Measurements from ENCODE around the gene ADCY2.

ADCY2 gene

DNA sequence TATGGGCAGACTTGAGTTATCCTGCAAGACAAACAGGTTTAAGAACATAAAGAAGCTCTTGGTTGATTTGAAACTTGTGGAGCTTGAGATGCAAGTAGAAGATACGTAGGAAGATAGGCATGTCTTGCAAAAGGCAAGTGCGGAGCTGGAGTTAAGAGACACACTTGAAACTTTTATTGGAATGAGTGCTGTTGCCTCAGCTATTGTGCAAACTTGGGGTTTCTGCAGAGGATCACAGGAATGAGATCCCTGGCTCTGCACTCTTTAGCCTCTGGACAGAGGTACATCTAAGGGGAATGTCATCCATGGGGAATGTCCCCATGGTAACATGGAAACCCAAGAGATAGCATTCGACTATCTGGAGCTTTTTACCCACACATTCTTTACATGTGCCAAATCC lies 121.1 kb downstream of the ADCY2 start:
- H3K4me3 ChIP-seq (ENCODE audit: low read depth, low read length) = no peak overlapping the region
- no peak for TF ChIP-seq CTCF (IDR thresholded peaks at IDR 0.05; ENCODE audit: borderline replicate concordance, insufficient read depth, low read depth, low read length)

GRCh38 chr5:7518947-7519560 lies 123.1 kb downstream of the ADCY2 start:
- TF ChIP-seq CTCF (IDR thresholded peaks at IDR 0.05; ENCODE audit: borderline replicate concordance, insufficient read depth, low read depth, low read length) = 0 out of 2 replicates have a peak, but pooled peaks have one; percentile 20

DNA sequence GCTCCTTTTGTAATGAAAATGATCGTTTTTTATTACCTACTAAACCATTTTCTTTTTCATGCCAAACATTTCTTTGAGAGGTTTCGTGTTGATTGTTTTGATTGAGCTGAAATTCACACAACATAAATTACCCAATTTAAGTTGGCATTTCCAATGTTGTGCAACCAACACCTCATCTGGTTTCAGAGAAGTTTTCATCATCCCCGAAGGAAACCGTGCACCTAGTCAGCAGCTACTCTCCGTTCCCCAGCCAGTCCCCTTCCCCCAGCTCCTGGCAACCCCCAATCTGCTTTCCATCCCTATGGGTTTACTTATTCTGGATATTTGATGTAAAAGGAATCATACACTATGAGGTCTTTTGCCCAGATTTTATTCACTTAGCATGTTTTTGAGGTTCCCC lies 123.6 kb downstream of the ADCY2 start:
- no peak overlapping the region for H3K4me3 ChIP-seq (ENCODE audit: low read depth, low read length)
- no peak for TF ChIP-seq CTCF (IDR thresholded peaks at IDR 0.05; ENCODE audit: borderline replicate concordance, insufficient read depth, low read depth, low read length)

More at GRCh38 chr5:7518947-7519560, 123.1 kb downstream of the ADCY2 start:
- no peak overlapping the region for H3K4me3 ChIP-seq (ENCODE audit: low read depth, low read length)

DNA sequence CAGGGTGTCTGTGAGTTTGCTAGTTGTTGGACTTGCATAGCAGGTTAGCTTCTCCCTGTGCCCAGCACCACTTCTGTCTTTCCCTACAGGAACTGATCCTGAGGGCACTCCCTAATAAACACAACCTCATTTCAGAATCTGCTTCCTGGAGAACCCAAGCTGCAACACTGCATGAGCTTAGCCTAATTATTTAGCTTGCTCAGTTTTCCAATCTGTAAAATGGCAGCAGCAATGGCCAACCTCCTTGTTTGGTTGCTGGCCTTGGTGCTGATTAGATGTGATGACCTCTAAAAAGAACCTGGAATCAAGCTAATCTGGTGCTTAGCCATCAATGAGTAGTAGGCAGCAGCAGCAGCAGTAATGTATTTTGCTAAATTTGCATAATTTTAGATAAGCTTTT lies 133.9 kb downstream of the ADCY2 start:
- no peak for TF ChIP-seq CTCF (IDR thresholded peaks at IDR 0.05; ENCODE audit: borderline replicate concordance, insufficient read depth, low read depth, low read length)
- H3K4me3 ChIP-seq (ENCODE audit: low read depth, low read length) = no peak overlapping the region

- no peak for TF ChIP-seq CTCF (IDR thresholded peaks at IDR 0.05; ENCODE audit: borderline replicate concordance, insufficient read depth, low read depth, low read length)
- H3K4me3 ChIP-seq (ENCODE audit: low read depth, low read length) = no peak overlapping the region
Observed at GRCh38 chr5:7533941-7534340, 138.0 kb downstream of the ADCY2 start.

DNA sequence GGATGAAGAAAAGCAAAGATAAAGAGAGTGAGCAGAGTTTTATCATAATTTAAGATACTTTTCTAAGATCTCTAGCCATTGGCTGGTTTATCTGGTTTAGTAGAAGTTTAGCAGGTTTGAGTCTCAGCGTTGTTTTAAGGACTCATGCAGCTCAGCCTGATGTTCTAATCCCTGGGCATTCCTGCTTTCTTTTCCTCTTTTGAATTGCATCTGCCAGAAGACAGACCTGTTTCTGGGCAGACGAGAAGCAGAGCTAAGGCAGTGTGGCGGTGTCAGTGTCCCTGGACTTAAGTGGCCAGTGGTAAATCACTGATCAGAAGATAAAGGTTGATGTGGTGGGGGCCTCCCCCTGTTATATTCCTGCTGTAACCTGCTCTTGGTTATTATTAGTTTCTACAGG lies 138.6 kb downstream of the ADCY2 start:
- no peak for TF ChIP-seq CTCF (IDR thresholded peaks at IDR 0.05; ENCODE audit: borderline replicate concordance, insufficient read depth, low read depth, low read length)
- H3K4me3 ChIP-seq (ENCODE audit: low read depth, low read length) = no peak overlapping the region

DNA sequence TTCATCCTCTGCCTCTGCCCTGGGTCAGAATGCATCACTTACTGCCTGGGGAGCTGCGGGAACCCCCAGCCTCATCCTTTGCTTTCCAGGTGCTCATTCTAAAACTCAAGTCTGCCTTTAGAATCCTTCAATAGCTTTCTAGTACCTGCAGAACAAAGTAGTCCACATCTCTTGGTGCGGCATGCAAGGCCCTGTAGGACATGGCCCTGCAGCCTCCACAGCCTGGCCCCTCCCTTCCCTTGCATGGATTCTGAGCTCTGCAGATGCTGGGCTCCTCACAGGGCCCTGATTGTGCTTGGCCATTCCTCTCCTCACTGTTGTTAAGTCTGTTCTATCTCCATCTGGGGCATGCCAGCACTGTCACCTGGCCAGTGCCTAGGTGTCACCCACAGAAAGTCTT lies 141.6 kb downstream of the ADCY2 start:
- no peak for TF ChIP-seq CTCF (IDR thresholded peaks at IDR 0.05; ENCODE audit: borderline replicate concordance, insufficient read depth, low read depth, low read length)

More for the DNA sequence above, 141.6 kb downstream of the ADCY2 start:
- no peak overlapping the region for H3K4me3 ChIP-seq (ENCODE audit: low read depth, low read length)
